ENCODE results near the gene CHRND. TPM values are rescaled to one million over a fixed set of nuclear protein-coding genes. Genes with fewer than 3 reads are reported as not detected.

CHRND gene
- total and polyA plus RNA-seq, 2 of the 8 experiments (the other 6 are each of a cell fraction or from before 2014, with no cell fraction given): 0.24 TPM; not detected in 1

- no peak for TF ChIP-seq CTBP2 (IDR thresholded peaks at IDR 0.05; ENCODE audit: borderline replicate concordance, insufficient read depth, insufficient read length, low read length)
- no peak for TF ChIP-seq CTCF (IDR thresholded peaks at IDR 0.05; ENCODE audit: control extremely low read depth in 1 of 3, insufficient read depth in 1 of 3, low read depth in 1 of 3, low read length in 3 of 3)
- TF ChIP-seq HDAC6 (IDR thresholded peaks at IDR 0.05; ENCODE audit: low read depth, low read length): no peak
- TF ChIP-seq MAX (IDR thresholded peaks at IDR 0.05): no peak
- no peak for TF ChIP-seq POLR2AphosphoS5 (IDR thresholded peaks at IDR 0.05; ENCODE audit: low read depth, low read length)
Observed at GRCh38 chr2:232568161-232568560, 42.2 kb downstream of the CHRND start (continued).
